Stomach (tissue), 9 donors: ENCODE results near the gene CGAS. TPM values are rescaled to one million over a fixed set of nuclear protein-coding genes. Genes with fewer than 3 reads are reported as not detected.
A peak's percentile ranks its signal among the peaks of the same experiment; 100 is the strongest.

Source experiments
- DNase-seq, 2 donors: peaks; one replicate each; pipeline versions ENCODE4 v3.0.0 to v3.0.0-alpha.2; 2013 to 2019
- H3K27ac ChIP-seq, 5 donors: fragments of 200-600 bp in 4 of 5; sonication (generic) in 4 of 5; one replicate each; pipeline ENCODE4 v1.5.1; 2013 to 2019; ENCODE audit warnings: mild to moderate bottlenecking in 1 of 5, moderate library complexity in 1 of 5
- H3K27me3 ChIP-seq, 3 donors: fragments of 200-600 bp; sonication (generic); one replicate each; pipeline ENCODE4 v1.5.1; 2017 to 2019; ENCODE audit warnings: mixed run types in 1 of 3
- H3K36me3 ChIP-seq, 4 donors: fragments of 200-600 bp; sonication (generic); 1 replicate in 3 of 4; 2 replicates in 1 of 4; pipeline ENCODE4 v1.5.1; 2016 to 2019
- H3K4me1 ChIP-seq, 4 donors: fragments of 200-600 bp; sonication (generic); one replicate each; pipeline ENCODE4 v1.5.1; 2016 to 2019
- H3K4me3 ChIP-seq, 4 donors: fragments of 200-600 bp; sonication (generic) in 3 of 4; one replicate each; pipeline ENCODE4 v1.5.1; 2016 to 2019; ENCODE audit warnings: mild to moderate bottlenecking in 1 of 4
- H3K9me3 ChIP-seq, 4 donors: fragments of 200-600 bp; sonication (generic); one replicate each; pipeline ENCODE4 v1.5.1; 2016 to 2019
- CTCF ChIP-seq, 7 experiments: fragments of 450-650 bp in 4 of 7; fragments of 200-600 bp in 3 of 7; sonication (generic) in 3 of 7; IDR thresholded peaks; one replicate each; pipeline ENCODE4 v1.5.1; 2016 to 2019; ENCODE audit warnings: antibody characterized with exemption in 7 of 7, control low read depth in 2 of 7, mild to moderate bottlenecking in 1 of 7
- EP300 ChIP-seq: sonication (generic); formaldehyde crosslinking; IDR thresholded peaks from one replicate; pipeline ENCODE4 v1.6.1; 2017; ENCODE audit warnings: antibody characterized with exemption
- POLR2A ChIP-seq, 4 donors: fragments of 450-650 bp; IDR thresholded peaks; one replicate each; pipeline ENCODE4 v1.6.1; 2016; ENCODE audit warnings: antibody characterized with exemption in 4 of 4, control low read depth in 2 of 4, mild to moderate bottlenecking in 1 of 4, moderate library complexity in 1 of 4
- POLR2AphosphoS5 ChIP-seq, 3 donors: sonication (generic); formaldehyde crosslinking; IDR thresholded peaks; one replicate each; pipeline ENCODE4 v1.6.1; 2016; ENCODE audit warnings: antibody characterized with exemption in 3 of 3
- WGBS, 5 donors: extraction: QIAGEN DNeasy Blood & Tissue Kit in 3 of 5; methylation state at CpG; one replicate each; pipeline versions ENCODE4 v1.1.5 to v1.1.7; 2013 to 2018; 5-methylcytosine and 5-hydroxymethylcytosine counted together
- intact Hi-C: fragments of 100-400 bp; cut with DNase I; formaldehyde crosslinking; loops from one replicate; pipeline ENCODE4 v1.15.1; 2023; ENCODE audit warnings: low total_unique reads
- polyA plus RNA-seq, 3 donors: library from polyadenylated mRNA; stranded (reverse); fragments of 200-250 nt; gene quantifications; one replicate each; pipeline ENCODE4 v1.2.3, GENCODE V29; 2013
- total RNA-seq, 5 donors: library from RNA; depleted of rRNA; stranded (reverse); fragments of >200 nt; gene quantifications; one replicate each; pipeline versions ENCODE4 v1.1.0 to v1.2.3, GENCODE V29; 2014 to 2016
- donor health status: healthy with polysubstance abuse.
- donor health status: Bipolar disorder and iron deficiency.
- donor health status: healthy.

Gene CGAS
- total and polyA plus RNA-seq, 8 donors = 1.7 to 8.1 (median 3.5) TPM; not detected in 1

- no peak for DNase-seq
- H3K4me3 ChIP-seq = no peak overlapping the region
- peak overlapping the region in 1 of 5 donors; percentile 22 for H3K27ac ChIP-seq
- H3K4me1 ChIP-seq = peaks cover 0 to 6% (median 0%) of the 10 kb centered on the region in 4 donors
- peaks cover 58 to 100% (median 100%) of the 10 kb centered on the region in 4 donors for H3K36me3 ChIP-seq
- intact Hi-C loops = no loop called here
- no peaks in the 10 kb centered on the region for H3K9me3 ChIP-seq
- WGBS, 5 donors = 85 to 90% (median 88%) methylated on average over 2 of the region's 2 CpGs
- TF ChIP-seq EP300 (no peak), POLR2A (IDR thresholded peaks at IDR 0.05) (no peak), CTCF (IDR thresholded peaks at IDR 0.05) (no peak), POLR2AphosphoS5 (IDR thresholded peaks at IDR 0.05) (no peak)
- no peaks in the 10 kb centered on the region for H3K27me3 ChIP-seq
These were observed 32.3 kb upstream of the CGAS start for GRCh38 chr6:73484438-73484837.

GRCh38 chr6:73481969-73482368, 29.9 kb upstream of the CGAS start:
- TF ChIP-seq POLR2AphosphoS5 (IDR thresholded peaks at IDR 0.05) (no peak), POLR2A (IDR thresholded peaks at IDR 0.05) (no peak)
- H3K36me3 ChIP-seq = peaks cover 53 to 100% (median 100%) of the 10 kb centered on the region in 4 donors
- H3K4me3 ChIP-seq = no peak overlapping the region

GRCh38 chr6:73477407-73477806, 25.3 kb upstream of the CGAS start:
- no peak for DNase-seq
- no peaks in the 10 kb centered on the region for H3K9me3 ChIP-seq
- no peaks in the 10 kb centered on the region for H3K4me1 ChIP-seq
- H3K4me3 ChIP-seq = no peak overlapping the region
- intact Hi-C loops = no loop called here
- no peaks in the 10 kb centered on the region for H3K27me3 ChIP-seq
- peaks cover 61 to 100% (median 100%) of the 10 kb centered on the region in 4 donors for H3K36me3 ChIP-seq
- H3K27ac ChIP-seq = no peak overlapping the region
- 95 to 99% (median 96%) methylated on average over 4 of the region's 4 CpGs for WGBS, 5 donors
- TF ChIP-seq POLR2A (IDR thresholded peaks at IDR 0.05) (no peak), EP300 (no peak), POLR2AphosphoS5 (IDR thresholded peaks at IDR 0.05) (no peak)

More at GRCh38 chr6:73481969-73482368, 29.9 kb upstream of the CGAS start:
- Histone ChIP-seq H3K27me3 (no peaks in the 10 kb centered on the region), H3K9me3 (no peaks in the 10 kb centered on the region), H3K27ac (no peak overlapping the region), H3K4me1 (peaks cover 0 to 6% (median 0%) of the 10 kb centered on the region in 4 donors)
- WGBS, 5 donors = 62 to 87% (median 70%) methylated on average over 12 of the region's 12 CpGs
- intact Hi-C loops = no loop called here
- peak in 1 of 2 donors; percentile 70 for DNase-seq

- Histone ChIP-seq H3K4me3 (no peak overlapping the region), H3K9me3 (no peaks in the 10 kb centered on the region), H3K27me3 (no peaks in the 10 kb centered on the region), H3K4me1 (no peaks in the 10 kb centered on the region), H3K27ac (no peak overlapping the region), H3K36me3 (peaks cover 55 to 100% (median 100%) of the 10 kb centered on the region in 4 donors)
- DNase-seq = no peak
- no peak for TF ChIP-seq POLR2AphosphoS5 (IDR thresholded peaks at IDR 0.05)
- TF ChIP-seq POLR2A (IDR thresholded peaks at IDR 0.05) = no peak
- TF ChIP-seq EP300 = no peak
- no peak for TF ChIP-seq CTCF (IDR thresholded peaks at IDR 0.05)
- intact Hi-C loops = no loop called here
- WGBS, 5 donors = 92 to 97% (median 94%) methylated on average over 10 of the region's 10 CpGs
These were observed 24.6 kb upstream of the CGAS start for GRCh38 chr6:73476723-73477122.

- Histone ChIP-seq H3K36me3 (peaks cover 74 to 100% (median 100%) of the 10 kb centered on the region in 4 donors), H3K27me3 (no peaks in the 10 kb centered on the region)
- intact Hi-C loops = no loop called here
These were observed 19.7 kb upstream of the CGAS start for GRCh38 chr6:73471686-73472290.

More at GRCh38 chr6:73471686-73472290, 19.7 kb upstream of the CGAS start:
- peak overlapping the region in 1 of 5 donors; percentile 39 for H3K27ac ChIP-seq
- 72 to 83% (median 77%) methylated on average over 2 of the region's 2 CpGs for WGBS, 5 donors
- DNase-seq = no peak
- TF ChIP-seq CTCF (IDR thresholded peaks at IDR 0.05) (no peak), EP300 (no peak), POLR2AphosphoS5 (IDR thresholded peaks at IDR 0.05) (no peak), POLR2A (IDR thresholded peaks at IDR 0.05) (no peak)
- no peaks in the 10 kb centered on the region for H3K9me3 ChIP-seq
- no peak overlapping the region for H3K4me3 ChIP-seq
- H3K4me1 ChIP-seq = no peaks in the 10 kb centered on the region
